HK-2 (cell line): Measurements from ENCODE around the gene NEURL2.
"Not testable (repeated sequence)": the region's sequence is repeated elsewhere in the genome, so short reads cannot be mapped to it uniquely, and the experiment has no call there.

ENCODE experiments used
- DNase-seq: peaks from one replicate; pipeline ENCODE4 v3.0.0-alpha.2; 2018; ENCODE audit not compliant: unreplicated experiment

The NEURL2 gene

DNA sequence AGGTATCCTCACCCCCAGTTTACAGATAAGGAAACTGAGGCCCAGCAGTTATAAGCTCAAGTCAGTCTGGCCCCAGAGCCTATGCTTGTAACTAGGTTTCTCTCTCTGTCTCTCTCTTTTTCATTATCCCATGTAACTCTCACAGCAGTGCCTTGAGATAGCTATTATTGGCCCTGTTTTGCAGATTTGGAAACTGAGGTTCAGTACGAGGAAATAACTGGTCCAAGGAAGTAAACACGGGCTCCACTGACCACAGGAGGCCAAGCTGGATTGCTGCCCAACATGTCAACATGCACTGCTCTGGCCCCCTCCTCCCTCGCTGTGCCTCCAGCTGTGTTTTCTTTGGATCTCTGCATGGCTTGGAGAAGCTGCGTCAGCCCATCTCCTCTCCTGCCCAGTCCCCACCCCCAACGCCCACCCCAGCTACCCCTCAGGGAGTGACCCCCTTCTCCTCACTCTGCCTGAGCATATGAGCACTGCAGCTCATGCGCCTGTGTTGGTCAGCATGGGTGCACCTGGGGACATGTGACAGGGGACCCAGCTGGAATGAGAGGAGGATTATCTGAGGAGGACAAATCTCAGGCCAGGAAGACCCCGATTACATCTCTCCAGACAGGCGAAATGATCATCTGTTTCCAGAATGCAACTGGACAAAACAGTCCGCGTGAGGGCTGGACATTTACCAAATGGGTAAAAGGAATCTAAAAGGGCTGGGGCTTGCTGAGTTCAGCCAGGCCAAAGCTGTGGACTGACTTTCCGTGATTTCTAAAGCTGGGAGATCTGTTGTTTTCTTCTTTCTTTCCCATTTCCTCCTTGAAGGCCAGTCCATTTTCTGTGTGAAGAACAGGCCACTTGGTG lies 28.8 kb upstream of the NEURL2 start:
- no peak for DNase-seq

- DNase-seq: no peak
Measured at GRCh38 chr20:45918779-45919537, 27.9 kb upstream of the NEURL2 start.

DNA sequence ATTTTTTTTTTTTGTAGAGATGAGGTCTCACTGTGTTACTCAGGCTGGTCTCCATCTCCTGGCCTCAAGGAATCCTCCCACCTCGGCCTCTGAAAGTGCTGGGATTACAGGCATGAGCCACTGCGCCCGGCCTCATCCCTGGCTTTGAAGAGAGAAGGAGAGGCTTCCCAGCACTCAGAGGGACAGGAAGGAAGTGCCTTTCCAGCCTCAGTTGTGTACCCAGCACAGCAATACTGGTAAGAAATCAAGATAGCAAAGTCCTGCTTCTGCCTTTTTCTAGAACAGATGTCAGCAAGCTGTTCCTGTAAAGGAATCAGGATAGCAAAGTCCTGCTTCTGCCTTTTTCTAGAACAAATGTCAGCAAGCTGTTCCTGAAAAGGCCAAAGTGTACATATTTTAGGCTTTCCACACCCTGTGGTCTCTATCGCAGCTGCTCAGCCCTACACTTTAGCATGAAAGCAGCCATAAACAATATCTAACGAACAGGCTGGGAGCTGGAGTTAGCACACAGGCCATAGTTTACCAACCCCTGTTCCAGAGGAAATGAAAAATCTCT lies 27.3 kb upstream of the NEURL2 start:
- DNase-seq: no peak

GRCh38 chr20:45917790-45918141 lies 26.8 kb upstream of the NEURL2 start:
- no peak for DNase-seq

DNA sequence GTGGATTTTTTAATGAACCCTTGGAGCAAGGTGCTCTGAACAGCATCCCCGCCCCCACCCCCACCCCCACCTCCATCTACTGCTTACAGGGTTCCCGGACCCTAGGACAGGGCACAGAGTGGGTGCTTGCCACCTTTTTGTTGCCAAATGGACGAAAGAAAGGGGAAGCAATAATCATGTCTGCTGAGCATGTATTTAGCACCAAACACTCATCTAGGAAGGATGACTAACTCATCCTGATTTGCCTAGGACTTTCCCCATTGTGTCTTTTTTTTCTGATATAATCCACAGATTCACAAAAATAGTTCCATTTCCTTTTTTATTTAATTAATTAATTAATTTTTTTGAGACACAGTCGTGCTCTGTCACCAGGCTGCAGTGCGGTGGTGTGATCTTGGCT lies 22.1 kb upstream of the NEURL2 start:
- DNase-seq: no peak

- no peak for DNase-seq
Measured at GRCh38 chr20:45912344-45912682, 21.3 kb upstream of the NEURL2 start.

DNA sequence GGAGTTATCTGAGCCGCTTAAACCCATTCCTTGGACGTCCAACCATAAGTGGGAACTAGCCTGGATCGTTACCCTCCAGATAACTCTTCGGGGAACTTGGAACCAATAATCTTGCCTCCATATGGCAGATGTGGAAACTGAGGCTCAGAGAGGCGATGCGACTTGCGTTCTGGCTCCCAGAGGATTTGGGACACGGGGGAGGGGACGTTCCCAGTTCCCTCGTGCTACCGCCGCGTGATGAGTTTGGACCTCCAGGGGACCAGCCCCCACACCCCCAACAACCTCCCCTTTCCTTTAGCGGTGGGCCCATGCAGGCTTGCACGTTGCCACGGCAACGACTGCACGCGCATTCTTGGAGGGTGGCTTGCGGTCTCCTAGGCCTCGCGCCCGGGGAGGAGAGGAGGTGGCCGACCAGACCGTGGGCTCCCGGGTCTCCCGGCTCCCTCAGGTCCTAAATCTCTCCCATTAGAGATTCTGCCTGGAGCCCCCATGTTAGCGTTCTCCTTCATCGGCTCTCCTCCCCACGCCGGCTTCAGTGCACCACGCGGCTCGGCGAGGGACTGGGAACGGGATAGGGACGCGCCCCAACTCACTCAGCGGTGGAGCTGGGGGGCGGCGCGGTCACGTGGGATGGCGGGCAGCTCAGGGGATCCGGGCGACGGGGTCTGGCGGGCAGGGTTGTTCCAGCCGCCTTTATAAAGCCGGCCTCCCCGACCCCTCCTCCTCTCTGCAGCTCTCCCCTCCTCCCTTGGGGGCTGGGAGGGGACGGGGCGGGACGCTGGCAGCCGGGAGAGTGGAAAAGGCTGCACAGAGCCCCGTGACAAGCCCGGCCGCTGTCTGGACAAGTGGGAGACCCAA lies 20.7 kb upstream of the NEURL2 start, which contains the start of gene PLTP:
Gene PLTP (minus strand): TSS at position 670 of the 858 bp plus-strand sequence. CDS start 703 bp downstream, outside the sequence.
- DNase-seq: peak; percentile 49

DNA sequence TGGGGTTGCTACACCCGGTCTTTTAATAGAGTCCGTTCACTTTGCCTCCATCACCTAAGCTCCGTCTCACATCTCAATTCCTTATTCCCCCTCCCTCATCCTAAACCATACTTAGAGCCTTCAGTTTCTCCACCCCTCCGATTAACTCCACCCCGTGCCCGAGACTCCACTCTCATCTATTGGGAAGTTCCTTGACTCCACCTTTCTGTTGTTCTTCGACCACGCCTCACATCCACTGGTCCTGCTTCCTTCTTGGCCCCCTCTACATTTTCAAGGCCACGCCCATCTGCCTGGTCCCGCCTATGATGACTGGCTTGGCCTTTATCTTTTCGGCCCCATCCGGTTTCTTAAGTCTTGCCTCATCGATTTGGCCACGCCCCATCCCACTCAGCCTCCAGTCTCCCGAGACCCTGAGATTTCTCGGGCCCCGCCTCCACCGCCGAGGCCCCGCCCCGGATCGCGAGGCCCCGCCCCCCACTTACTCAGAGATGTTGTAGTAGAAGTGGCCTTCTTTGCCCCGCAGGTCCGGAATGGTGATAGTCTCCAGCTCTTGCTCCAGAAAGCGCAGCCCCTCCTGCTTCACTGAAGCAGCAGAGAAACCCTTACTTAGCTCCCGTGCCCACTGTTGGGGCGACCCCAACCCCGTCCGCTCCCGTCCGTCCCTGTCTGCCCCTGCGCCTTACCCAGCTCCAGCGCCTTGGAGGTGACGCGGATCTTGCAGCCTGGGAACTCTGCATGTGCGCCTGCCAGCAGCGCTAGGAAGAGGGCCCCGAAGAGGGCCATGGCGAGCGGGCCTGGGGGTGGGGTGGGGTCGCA lies 19.9 kb upstream of the NEURL2 start:
- peak; percentile 92 for DNase-seq

DNA sequence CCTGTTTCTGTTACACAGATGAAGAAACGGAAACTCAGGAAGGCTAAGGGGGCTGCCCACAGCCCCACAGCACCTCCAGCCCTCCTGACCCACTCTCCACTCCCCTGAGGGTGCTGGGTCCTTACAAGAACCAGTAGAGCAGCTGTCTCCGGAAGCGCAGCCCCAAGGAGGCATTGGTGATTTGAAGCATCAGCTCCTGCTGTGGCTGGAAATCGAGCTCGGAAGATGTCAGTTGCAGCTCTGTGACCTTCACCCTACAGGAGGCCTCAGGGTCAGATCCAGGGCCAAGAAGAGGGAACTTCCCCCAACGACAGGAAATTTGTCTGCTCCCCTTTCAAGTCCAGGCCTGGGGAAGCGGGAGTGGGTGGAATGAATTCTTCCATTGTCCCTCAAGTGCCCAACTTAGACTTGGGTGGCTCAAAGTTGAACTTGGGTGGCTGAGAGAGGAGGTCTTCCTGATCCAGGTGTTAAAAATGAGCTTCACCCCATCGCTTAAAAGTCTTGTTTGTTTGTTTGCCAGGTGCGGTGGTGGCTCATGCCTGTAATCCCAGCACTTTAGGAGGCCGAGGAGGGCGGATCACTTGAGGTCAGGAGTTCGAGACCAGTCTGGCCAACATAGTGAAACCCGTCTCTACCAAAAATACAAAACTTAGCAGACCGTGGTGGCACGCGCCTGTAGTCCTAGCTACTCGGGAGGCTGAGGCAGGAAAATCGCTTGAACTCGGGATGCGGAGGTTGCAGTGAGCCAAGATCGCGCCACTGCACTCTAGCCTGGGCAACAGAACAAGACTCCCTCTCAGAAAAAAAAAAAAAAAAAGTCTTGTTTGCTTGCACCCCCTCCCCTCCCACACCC lies 19.0 kb upstream of the NEURL2 start:
- no peak for DNase-seq

DNA sequence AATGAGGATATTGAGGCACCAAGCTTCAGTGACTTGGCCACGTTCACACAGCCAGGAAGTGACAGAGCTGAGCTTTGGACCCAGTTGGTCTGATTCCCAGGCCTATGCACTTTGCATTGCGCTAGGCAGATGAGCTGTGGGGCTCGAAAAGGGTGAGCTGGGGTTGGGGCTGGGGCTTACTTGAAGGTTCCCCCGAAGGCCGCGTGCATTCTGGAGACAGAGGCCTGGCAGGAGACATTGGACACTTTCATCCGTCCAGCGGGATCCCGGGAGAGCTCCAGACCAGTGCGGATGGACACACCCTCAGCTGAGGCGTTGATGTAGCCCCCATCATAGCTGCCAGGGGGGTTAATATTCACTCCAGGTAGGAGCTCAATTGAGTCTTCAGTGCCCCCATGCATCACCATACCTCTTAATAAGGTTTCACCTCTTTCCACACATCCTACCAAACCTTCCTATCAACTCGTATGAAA lies 18.4 kb upstream of the NEURL2 start:
- DNase-seq: no peak

DNA sequence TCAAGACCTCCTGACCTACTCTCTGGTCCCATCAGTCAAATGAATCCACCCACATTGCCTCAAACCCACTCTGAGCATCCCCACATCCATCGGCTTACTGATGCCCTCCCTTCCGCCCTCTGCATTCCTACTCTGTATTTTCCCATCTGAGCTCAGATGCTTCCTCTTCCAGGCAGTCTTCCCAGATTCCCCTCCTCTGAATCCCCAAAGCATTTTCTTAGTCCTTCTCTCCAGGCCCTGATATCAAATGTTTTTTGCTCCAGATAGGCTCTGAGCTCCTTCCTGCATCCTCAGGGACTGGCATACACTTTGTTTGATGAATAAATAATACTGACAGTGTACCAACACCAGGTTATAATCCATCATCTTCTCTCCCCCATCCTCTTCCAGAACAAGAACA lies 17.1 kb upstream of the NEURL2 start:
- no peak for DNase-seq

GRCh38 chr20:45907219-45907948 lies 16.4 kb upstream of the NEURL2 start:
- DNase-seq: no peak

GRCh38 chr20:45905505-45906079 lies 14.6 kb upstream of the NEURL2 start:
- peak; percentile 24 for DNase-seq

DNA sequence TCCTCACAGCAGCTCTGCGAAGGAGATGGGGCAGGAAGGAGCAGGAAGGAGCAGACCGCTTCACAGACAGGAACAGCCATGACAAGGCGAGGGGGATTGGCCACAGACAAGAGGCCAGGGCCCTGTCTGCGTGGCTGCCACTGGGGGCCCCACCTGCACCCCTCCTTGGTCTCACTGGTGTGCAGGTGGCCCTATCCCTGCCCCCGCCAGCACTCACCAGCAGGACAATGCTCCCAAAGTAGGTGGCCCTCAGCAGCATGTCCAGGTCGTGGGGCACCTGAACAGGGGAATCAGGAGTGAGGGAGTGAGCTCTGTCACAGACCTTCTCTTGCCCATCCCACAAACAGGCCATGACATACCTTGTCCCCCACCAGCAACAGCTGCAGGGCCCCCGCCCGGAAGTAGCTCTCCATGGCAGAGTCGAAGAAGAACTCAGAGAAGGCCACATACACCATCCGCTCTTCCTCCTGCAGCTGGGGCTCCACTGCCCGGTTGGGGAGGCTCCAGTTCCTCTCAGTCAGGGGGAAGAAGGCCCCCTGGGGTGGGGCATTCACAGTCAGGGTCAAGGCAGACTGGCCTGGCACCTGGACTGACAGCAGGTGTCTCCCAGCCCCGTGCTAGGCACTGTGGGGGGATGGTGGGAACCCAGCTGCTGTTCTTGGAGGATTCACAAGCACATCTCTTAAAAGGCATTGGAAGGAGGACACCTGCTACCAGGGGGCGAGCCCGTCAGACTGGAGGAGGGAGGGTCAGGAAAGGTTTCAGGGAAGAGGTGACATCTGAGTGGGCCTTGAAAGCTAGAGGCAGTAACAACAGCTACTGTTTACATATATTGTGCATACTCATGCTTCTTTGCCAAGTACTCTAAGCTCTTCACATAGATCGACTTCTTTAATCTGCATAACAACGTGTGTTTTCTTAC lies 13.8 kb upstream of the NEURL2 start:
- no peak for DNase-seq

GRCh38 chr20:45902199-45902701 lies 11.2 kb upstream of the NEURL2 start:
- no peak for DNase-seq

DNA sequence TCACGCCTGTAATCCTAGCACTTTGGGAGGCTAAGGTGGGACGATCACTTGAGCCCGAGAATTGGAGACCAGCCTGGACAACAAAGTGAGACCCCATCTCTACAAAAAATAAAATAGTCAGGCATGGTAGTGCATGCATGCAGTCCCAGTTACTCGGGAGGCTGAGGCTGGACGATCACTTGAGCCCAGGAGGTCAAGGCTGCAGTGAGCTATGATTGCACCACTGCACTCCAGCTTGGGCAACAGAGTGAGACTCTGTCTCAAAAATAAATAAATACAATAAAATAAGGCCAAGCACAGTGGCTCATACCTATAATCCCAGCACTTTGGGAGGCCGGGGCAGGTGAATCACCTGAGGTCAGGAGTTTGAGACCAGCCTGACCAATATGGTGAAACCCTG lies 10.3 kb upstream of the NEURL2 start:
- not testable (repeated sequence) for DNase-seq

GRCh38 chr20:45899046-45899835 lies 8.2 kb upstream of the NEURL2 start:
- no peak for DNase-seq
